ENCODE data around the gene GDF2. TPM values are rescaled to one million over a fixed set of nuclear protein-coding genes. Genes with fewer than 3 reads are reported as not detected.

The GDF2 gene
- total RNA-seq, 4 donors from 2014 or later: not detected

- Histone ChIP-seq H3K4me3 (no peak overlapping the region), H3K27me3 (no peaks in the 10 kb centered on the region), H3K36me3 (no peaks in the 10 kb centered on the region), H3K9me3 (no peaks in the 10 kb centered on the region), H3K27ac (no peak overlapping the region), H3K4me1 (peaks cover 0 to 8% (median 0%) of the 10 kb centered on the region in 4 donors)
- peak in 1 of 3 donors; percentile 19 for DNase-seq
- TF ChIP-seq POLR2A (IDR thresholded peaks at IDR 0.05) (no peak), CTCF (IDR thresholded peaks at IDR 0.05) (no peak)
These were observed 27.7 kb downstream of the GDF2 start for GRCh38 chr10:47349941-47350371.

DNA sequence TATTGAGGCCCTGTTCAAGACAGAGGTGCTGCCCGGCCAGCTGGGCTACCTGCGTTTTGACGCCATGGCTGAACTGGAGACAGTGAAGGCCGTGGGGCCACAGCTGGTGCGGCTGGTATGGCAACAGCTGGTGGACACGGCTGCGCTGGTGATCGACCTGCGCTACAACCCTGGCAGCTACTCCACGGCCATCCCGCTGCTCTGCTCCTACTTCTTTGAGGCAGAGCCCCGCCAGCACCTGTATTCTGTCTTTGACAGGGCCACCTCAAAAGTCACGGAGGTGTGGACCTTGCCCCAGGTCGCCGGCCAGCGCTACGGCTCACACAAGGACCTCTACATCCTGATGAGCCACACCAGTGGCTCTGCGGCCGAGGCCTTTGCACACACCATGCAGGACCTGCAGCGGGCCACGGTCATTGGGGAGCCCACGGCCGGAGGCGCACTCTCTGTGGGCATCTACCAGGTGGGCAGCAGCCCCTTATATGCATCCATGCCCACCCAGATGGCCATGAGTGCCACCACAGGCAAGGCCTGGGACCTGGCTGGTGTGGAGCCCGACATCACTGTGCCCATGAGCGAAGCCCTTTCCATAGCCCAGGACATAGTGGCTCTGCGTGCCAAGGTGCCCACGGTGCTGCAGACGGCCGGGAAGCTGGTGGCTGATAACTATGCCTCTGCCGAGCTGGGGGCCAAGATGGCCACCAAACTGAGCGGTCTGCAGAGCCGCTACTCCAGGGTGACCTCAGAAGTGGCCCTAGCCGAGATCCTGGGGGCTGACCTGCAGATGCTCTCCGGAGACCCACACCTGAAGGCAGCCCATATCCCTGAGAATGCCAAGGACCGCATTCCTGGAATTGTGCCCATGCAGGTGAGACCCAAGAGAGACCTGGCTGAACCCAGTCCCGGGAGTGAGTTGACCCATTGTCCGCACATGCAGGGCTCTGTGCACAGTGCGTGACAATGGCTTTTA is 28.7 kb downstream of the GDF2 start:
- Histone ChIP-seq H3K4me3 (no peak overlapping the region), H3K27me3 (no peaks in the 10 kb centered on the region), H3K36me3 (no peaks in the 10 kb centered on the region), H3K9me3 (no peaks in the 10 kb centered on the region), H3K27ac (no peak overlapping the region), H3K4me1 (peaks cover 0 to 7% (median 0%) of the 10 kb centered on the region in 4 donors)
- DNase-seq: peak in 1 of 3 donors; percentile 39
- no peak for TF ChIP-seq CTCF (IDR thresholded peaks at IDR 0.05)
- no peak for TF ChIP-seq POLR2A (IDR thresholded peaks at IDR 0.05)

DNA sequence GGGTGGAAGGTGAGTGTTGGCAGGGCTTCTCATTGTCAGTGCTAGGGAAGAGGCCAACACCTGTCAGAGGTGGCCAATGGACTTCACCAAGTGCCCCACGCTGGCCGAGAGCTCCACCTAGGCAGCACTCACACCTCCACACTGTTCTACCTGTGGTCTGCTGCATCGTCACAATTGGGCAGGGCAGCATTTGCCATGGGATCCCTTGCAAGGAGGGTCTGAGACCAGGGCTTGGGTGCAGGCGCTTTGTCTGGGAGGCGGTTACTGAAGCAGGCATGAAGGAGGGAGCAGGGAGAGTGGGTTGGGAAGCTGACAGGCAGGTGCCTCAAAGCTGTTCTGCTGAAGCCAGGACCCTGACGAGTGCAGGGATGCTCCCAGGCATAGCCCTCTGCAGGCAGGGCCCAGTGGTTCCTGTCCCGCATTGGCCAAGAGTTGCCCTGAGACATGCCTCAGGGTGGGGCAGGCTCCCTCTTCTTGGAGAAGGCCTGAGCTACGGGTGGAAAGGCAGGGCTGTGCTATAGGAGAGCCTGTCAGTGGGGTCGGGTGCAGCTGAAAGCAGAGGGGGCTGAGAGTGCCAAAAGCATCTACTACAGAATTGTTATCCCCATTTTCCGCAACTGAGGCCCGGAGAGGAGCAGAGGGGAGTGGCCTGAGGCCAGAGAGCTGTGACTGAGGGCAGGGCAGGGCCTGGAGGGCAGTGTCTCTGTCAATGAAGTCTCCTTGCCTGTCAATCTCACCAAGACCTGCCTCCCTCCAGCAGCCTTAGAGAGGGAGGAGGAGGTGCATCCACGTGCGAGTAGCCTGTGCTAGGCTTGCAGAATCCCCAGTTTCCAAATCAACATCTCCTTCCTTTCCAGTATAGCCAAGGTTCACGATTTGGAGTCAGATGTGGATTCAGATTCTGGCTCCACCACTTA is 29.9 kb downstream of the GDF2 start:
- TF ChIP-seq POLR2A (IDR thresholded peaks at IDR 0.05): no peak
- no peak for TF ChIP-seq CTCF (IDR thresholded peaks at IDR 0.05)
- H3K4me1 ChIP-seq: no peaks in the 10 kb centered on the region
- DNase-seq: peak in 1 of 3 donors; percentile 39
- H3K9me3 ChIP-seq: no peaks in the 10 kb centered on the region
- H3K36me3 ChIP-seq: no peaks in the 10 kb centered on the region
- no peaks in the 10 kb centered on the region for H3K27me3 ChIP-seq
- no peak overlapping the region for H3K4me3 ChIP-seq
- H3K27ac ChIP-seq: no peak overlapping the region

DNA sequence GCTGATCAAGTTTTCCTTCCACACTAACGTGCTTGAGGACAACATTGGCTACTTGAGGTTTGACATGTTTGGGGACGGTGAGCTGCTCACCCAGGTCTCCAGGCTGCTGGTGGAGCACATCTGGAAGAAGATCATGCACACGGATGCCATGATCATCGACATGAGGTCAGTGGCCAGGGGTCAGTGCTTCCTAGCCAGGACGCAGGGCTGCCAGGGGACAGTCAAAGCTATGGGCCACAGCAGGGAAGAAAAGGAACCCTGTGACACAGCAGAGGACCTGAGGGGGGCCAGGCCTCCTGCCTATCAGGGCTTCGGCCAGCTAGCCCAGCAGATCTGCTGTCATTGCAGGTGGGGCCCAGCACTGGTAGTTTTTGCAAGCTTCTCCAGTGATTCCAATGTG is 31.1 kb downstream of the GDF2 start:
- no peaks in the 10 kb centered on the region for H3K36me3 ChIP-seq
- H3K9me3 ChIP-seq: no peaks in the 10 kb centered on the region
- no peak for TF ChIP-seq CTCF (IDR thresholded peaks at IDR 0.05)
- TF ChIP-seq POLR2A (IDR thresholded peaks at IDR 0.05): no peak
- H3K27me3 ChIP-seq: no peaks in the 10 kb centered on the region
- no peaks in the 10 kb centered on the region for H3K4me1 ChIP-seq
- H3K4me3 ChIP-seq: no peak overlapping the region
- no peak overlapping the region for H3K27ac ChIP-seq
- DNase-seq: no peak

GRCh38 chr10:47354165-47354564 is 31.9 kb downstream of the GDF2 start:
- Histone ChIP-seq H3K4me1 (no peaks in the 10 kb centered on the region), H3K27ac (no peak overlapping the region), H3K4me3 (no peak overlapping the region), H3K27me3 (no peaks in the 10 kb centered on the region), H3K9me3 (no peaks in the 10 kb centered on the region), H3K36me3 (no peaks in the 10 kb centered on the region)
- peak in 1 of 3 donors; percentile 37 for DNase-seq
- TF ChIP-seq POLR2A (IDR thresholded peaks at IDR 0.05): no peak
- TF ChIP-seq CTCF (IDR thresholded peaks at IDR 0.05): peak in 2 of 6 experiments; percentile 6 to 25
